HCT116 (cell line): ENCODE results near the gene TOX2. TPM values are rescaled to one million over a fixed set of nuclear protein-coding genes. Genes with fewer than 3 reads are reported as not detected.

Experiments used
- ATAC-seq: fragments of 200-7000 bp; cut with Tn5 transposase; 2 replicates; pipeline ENCODE4 v1.9.1; 2020; ENCODE audit warnings: mild to moderate bottlenecking, moderate library complexity
- BruUV-seq: library from RNA; stranded (reverse); fragments of 400-500 nt; replicated peaks from 2 replicates; lab custom pipeline; 2021; lab: Mats Ljungman, UMichigan
- CTCF ChIA-PET: fragments of 300-600 bp; sonication (Branson Sonifier 250); formaldehyde crosslinking; loops from one replicate; lab custom pipeline; 2021; ENCODE audit warnings: antibody characterized with exemption; lab: Charles Lee
- POLR2A ChIA-PET: fragments of 300-600, 350-600 bp; sonication (Branson Sonifier 250); formaldehyde crosslinking; loops from one replicate; lab custom pipeline; 2021; ENCODE audit warnings: antibody characterized with exemption; lab: Charles Lee
- RAD21 ChIA-PET, 2 experiments: fragments of 300-600 bp; sonication (Branson Sonifier 250); formaldehyde crosslinking; loops; one replicate each; lab custom pipeline; 2023; ENCODE audit warnings: low total read pairs in 2 of 2; ENCODE audit not compliant: uncharacterized antibody in 2 of 2, unreplicated experiment in 2 of 2, low non-redundant PET in 1 of 2; lab: Charles Lee
- DNase-seq: peaks from one replicate; pipeline ENCODE4 v3.0.0-alpha.2; 2010; ENCODE audit warnings: low read depth, low spot score
- H2AFZ ChIP-seq: fragments of 200-600 bp; shearing (Covaris generic), sonication (generic); 2 replicates; pipeline ENCODE4 v1.6.1; 2017; ENCODE audit warnings: low read depth, mixed run types, mixed read lengths, antibody characterized with exemption, low read length; ENCODE audit not compliant: poor library complexity, severe bottlenecking
- H3K27ac ChIP-seq: 2 replicates; pipeline ENCODE4 v1.5.1; 2012; ENCODE audit warnings: low read depth, low read length
- H3K27me3 ChIP-seq: fragments of 200-600 bp; sonication (generic); 2 replicates; pipeline ENCODE4 v1.6.1; 2016; ENCODE audit warnings: mixed run types, low read length, mixed read lengths; ENCODE audit not compliant: insufficient read depth
- H3K36me3 ChIP-seq, 2 experiments: fragments of 200-500 bp in 1 of 2; fragments of 200-600 bp in 1 of 2; sonication (Bioruptor generic) in 1 of 2; sonication (generic) in 1 of 2; 2 replicates each; pipeline versions ENCODE4 v1.5.1 to v1.6.1; 2014 to 2016; ENCODE audit warnings: low read length in 2 of 2, inconsistent platforms in 1 of 2, mixed read lengths in 1 of 2, mixed run types in 1 of 2; ENCODE audit not compliant: insufficient read depth in 2 of 2, control insufficient read depth in 1 of 2
- H3K4me1 ChIP-seq, 2 experiments: fragments of 200-600 bp in 1 of 2; sonication (generic) in 1 of 2; 2 replicates each; pipeline versions ENCODE4 v1.5.1 to v1.6.1; 2012 to 2017; ENCODE audit warnings: low read length in 2 of 2, inconsistent platforms in 1 of 2, mild to moderate bottlenecking in 1 of 2, mixed read lengths in 1 of 2, mixed run types in 1 of 2, moderate library complexity in 1 of 2; ENCODE audit not compliant: insufficient read depth in 2 of 2, control insufficient read depth in 1 of 2
- H3K4me2 ChIP-seq: fragments of 200-600 bp; sonication (generic); 2 replicates; pipeline ENCODE4 v1.6.1; 2017; ENCODE audit warnings: mixed run types, low read length, mixed read lengths
- H3K4me3 ChIP-seq, 2 experiments: fragments of 200-600 bp in 1 of 2; sonication (generic) in 1 of 2; replicated peaks in 1 of 2; 2 replicates each; pipeline ENCODE4 v1.5.1; 2011 to 2016; ENCODE audit warnings: low read length in 2 of 2, control low read depth in 1 of 2, low read depth in 1 of 2, mild to moderate bottlenecking in 1 of 2, mixed read lengths in 1 of 2, mixed run types in 1 of 2
- H3K79me2 ChIP-seq: fragments of 200-600 bp; sonication (generic); 2 replicates; pipeline ENCODE4 v1.6.1; 2017; ENCODE audit warnings: mild to moderate bottlenecking, mixed run types, low read length, moderate library complexity, mixed read lengths; ENCODE audit not compliant: insufficient read depth
- H3K9ac ChIP-seq: fragments of 200-600 bp; sonication (generic); 2 replicates; pipeline ENCODE4 v1.6.1; 2016; ENCODE audit warnings: low read length, mixed read lengths
- H3K9me2 ChIP-seq: fragments of 200-600 bp; sonication (generic), shearing (Covaris generic); 2 replicates; pipeline ENCODE4 v1.6.1; 2017; ENCODE audit warnings: mixed run types, mild to moderate bottlenecking, moderate library complexity; ENCODE audit not compliant: insufficient read depth
- H3K9me3 ChIP-seq, 2 experiments: fragments of 200-500 bp in 1 of 2; fragments of 200-600 bp in 1 of 2; sonication (Bioruptor generic) in 1 of 2; sonication (generic) in 1 of 2; 2 replicates each; pipeline ENCODE4 v1.6.1; 2014 to 2017; ENCODE audit warnings: low read length in 2 of 2, mixed read lengths in 2 of 2, inconsistent platforms in 1 of 2, low read depth in 1 of 2, mild to moderate bottlenecking in 1 of 2, mixed run types in 1 of 2, moderate library complexity in 1 of 2; ENCODE audit not compliant: control insufficient read depth in 1 of 2, insufficient read depth in 1 of 2
- H4K20me1 ChIP-seq: fragments of 200-600 bp; sonication (generic), shearing (Covaris generic); 2 replicates; pipeline ENCODE4 v1.6.1; 2017; ENCODE audit warnings: mixed run types, mild to moderate bottlenecking, moderate library complexity; ENCODE audit not compliant: insufficient read depth
- EGR1 ChIP-seq: IDR thresholded peaks from 2 replicates; pipeline ENCODE4 v1.6.1; 2012; ENCODE audit warnings: low read depth
- ELF1 ChIP-seq: IDR thresholded peaks from 2 replicates; pipeline ENCODE4 v1.6.1; 2012; ENCODE audit warnings: low read depth, borderline replicate concordance
- EZH2 ChIP-seq: fragments of 200-600 bp; sonication (generic); IDR thresholded peaks from 2 replicates; pipeline ENCODE4 v1.6.1; 2017; ENCODE audit warnings: antibody characterized with exemption, mixed run types
- EZH2phosphoT487 ChIP-seq: fragments of 200-600 bp; IDR thresholded peaks from 2 replicates; pipeline ENCODE4 v1.6.1; 2018; ENCODE audit warnings: antibody characterized with exemption, borderline replicate concordance
- FOSL1 ChIP-seq: IDR thresholded peaks from 2 replicates; pipeline ENCODE4 v1.6.1; 2012; ENCODE audit warnings: low read depth
- JUND ChIP-seq: IDR thresholded peaks from 2 replicates; pipeline ENCODE4 v1.6.1; 2012
- MAX ChIP-seq: IDR thresholded peaks from 2 replicates; pipeline ENCODE4 v1.6.1; 2012
- POLR2A ChIP-seq: IDR thresholded peaks from 2 replicates; pipeline ENCODE4 v1.7.0; 2011; ENCODE audit warnings: borderline replicate concordance; ENCODE audit not compliant: insufficient read depth, insufficient read length; ENCODE audit errors: extremely low read depth
- POLR2AphosphoS5 ChIP-seq: IDR thresholded peaks from 2 replicates; pipeline ENCODE4 v1.6.1; 2011; ENCODE audit warnings: mild to moderate bottlenecking, low read depth, low read length, moderate library complexity
- RAD21 ChIP-seq: IDR thresholded peaks from 2 replicates; pipeline ENCODE4 v1.6.1; 2012; ENCODE audit warnings: low read depth, mild to moderate bottlenecking
- SIN3A ChIP-seq: IDR thresholded peaks from 2 replicates; pipeline ENCODE4 v1.6.1; 2012; ENCODE audit warnings: low read depth
- SP1 ChIP-seq: IDR thresholded peaks from 2 replicates; pipeline ENCODE4 v1.6.1; 2012; ENCODE audit warnings: low read depth
- SRF ChIP-seq: IDR thresholded peaks from 2 replicates; pipeline ENCODE4 v1.6.1; 2012; ENCODE audit warnings: low read depth
- YY1 ChIP-seq: IDR thresholded peaks from 2 replicates; pipeline ENCODE4 v1.6.1; 2011; ENCODE audit warnings: low read length, low read depth, moderate library complexity, mild to moderate bottlenecking; ENCODE audit not compliant: insufficient replicate concordance; ENCODE audit errors: extremely low read depth
- ZNF274 ChIP-seq: fragments of 200-500 bp; sonication (Bioruptor generic); IDR thresholded peaks from 2 replicates; pipeline ENCODE4 v1.6.1; 2014; ENCODE audit warnings: mild to moderate bottlenecking, low read depth, low read length, inconsistent platforms
- intact Hi-C: fragments of 100-400 bp; cut with micrococcal nuclease; formaldehyde crosslinking; loops from 2 replicates; pipeline ENCODE4 v1.10.0; 2022
- total RNA-seq: library from RNA; stranded (reverse); gene quantifications from one replicate; pipeline ENCODE4 v1.2.1, GENCODE V29; 2021; ENCODE audit not compliant: unreplicated experiment
- TF ChIP-seq, protein P1 (sequence below): IDR thresholded peaks from 2 replicates; pipeline ENCODE4 v1.6.1; 2012; ENCODE audit warnings: low read depth

The TOX2 gene
- total RNA-seq, 1 experiment from 2014 or later, result 39.6 TPM

GRCh38 chr20:44115181-44115580 lies 200.5 kb downstream of the TOX2 start:
- intact Hi-C loops, result loop anchor here (5.0 kb wide), 2 partner anchors 272 to 347 kb away; no protein-coding TSS in a partner anchor
- H3K27me3 ChIP-seq, result no peaks in the 10 kb centered on the region
- H3K9me2 ChIP-seq, result no peaks in the 10 kb centered on the region
- no peaks in the 10 kb centered on the region for H3K36me3 ChIP-seq
- DNase-seq (no peak), ATAC-seq (no peak)
- H3K27ac ChIP-seq, result no peak overlapping the region
- no peak overlapping the region for H3K4me3 ChIP-seq
- peaks cover 3 to 4% of the 10 kb centered on the region in 2 experiments; a peak in 2 of 4 replicates for H3K4me1 ChIP-seq
- H3K9ac ChIP-seq, result no peak overlapping the region
- no peak overlapping the region for H3K4me2 ChIP-seq
- BruUV-seq, result no TSS peak
- H4K20me1 ChIP-seq, result no peaks in the 10 kb centered on the region
- TF ChIP-seq EGR1 (no peak), SP1 (no peak), EZH2phosphoT487 (no peak), FOSL1 (no peak), SIN3A (no peak)
- ChIA-PET CTCF (interaction anchor here (2.6 kb wide), 1 partner anchor 75 kb away, joined by 16 read pairs; no protein-coding TSS in a partner anchor), POLR2A (no interaction called here), RAD21 (interaction anchor here in 1 of 2 experiments (0.9 kb wide), 1 partner anchor 76 kb away, joined by 6 read pairs; no protein-coding TSS in a partner anchor)
- no peak overlapping the region for H2AFZ ChIP-seq
- H3K9me3 ChIP-seq, result no peaks in the 10 kb centered on the region
- H3K79me2 ChIP-seq, result no peaks in the 10 kb centered on the region

DNA sequence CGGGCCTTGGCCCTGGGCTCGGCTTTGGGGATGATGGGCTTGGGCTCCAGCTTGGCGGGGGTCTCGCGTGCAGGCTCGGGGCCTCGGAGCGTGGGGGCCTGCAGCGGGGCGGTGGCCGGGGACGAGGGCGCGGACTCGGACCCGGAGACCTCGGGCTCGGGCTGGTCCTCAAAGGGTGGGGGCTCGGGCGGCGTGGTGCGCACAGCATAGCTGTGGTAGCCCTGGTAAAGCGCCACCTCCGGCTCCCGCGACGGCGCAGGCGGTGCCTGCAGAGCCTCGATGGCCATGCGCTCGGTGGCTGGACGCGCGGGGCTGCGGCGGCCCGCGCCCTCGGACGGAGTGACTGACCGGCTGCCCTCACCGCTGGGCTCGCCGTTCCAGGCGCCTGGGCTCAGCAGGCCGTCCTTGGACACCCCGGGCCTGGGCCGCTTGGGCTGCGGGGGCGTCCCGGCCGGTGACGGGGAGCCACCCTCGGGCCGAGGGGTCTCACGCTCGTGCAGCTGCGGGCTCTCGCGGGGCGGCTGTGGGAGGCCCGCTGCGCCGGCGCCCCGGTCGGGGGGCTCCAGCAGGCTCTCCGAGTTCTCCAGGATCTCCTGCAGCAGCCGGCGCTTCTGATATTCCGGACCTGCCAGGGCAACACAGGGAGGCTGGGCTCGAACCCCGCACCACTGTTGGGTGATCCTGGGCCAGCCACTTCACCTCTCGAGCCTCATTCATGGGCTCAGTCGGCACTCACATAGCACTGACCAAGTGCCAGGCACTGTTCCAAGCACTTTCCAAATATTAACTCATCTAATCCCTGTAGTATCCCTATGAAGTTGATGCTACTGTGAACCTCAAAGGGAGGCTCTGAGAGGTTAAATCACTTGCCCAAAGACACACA lies 201.4 kb downstream of the TOX2 start:
- no TSS peak for BruUV-seq
- ATAC-seq (peak; percentile 33), DNase-seq (no peak)
- Histone ChIP-seq H3K9me2 (no peaks in the 10 kb centered on the region), H4K20me1 (no peaks in the 10 kb centered on the region), H2AFZ (peak overlapping the region; percentile 84), H3K9me3 (no peaks in the 10 kb centered on the region), H3K36me3 (no peaks in the 10 kb centered on the region), H3K9ac (no peak overlapping the region), H3K4me3 (no peak overlapping the region), H3K4me1 (peaks cover 3 to 4% of the 10 kb centered on the region in 2 experiments; a peak in 2 of 4 replicates), H3K27ac (no peak overlapping the region), H3K27me3 (no peaks in the 10 kb centered on the region), H3K79me2 (no peaks in the 10 kb centered on the region), H3K4me2 (peak overlapping the region; percentile 48)
- intact Hi-C loops, result loop anchor here (1.0 to 5.0 kb wide), 4 partner anchors 74 to 346 kb away; partner anchors contain the start of gene FITM2
- RAD21 ChIA-PET, result interaction anchor here (0.5 to 1.9 kb wide), 6 partner anchors 72 to 576 kb away, joined by 3 to 24 read pairs (median 6); partner anchors contain the start of gene JPH2 (in 1 of the 2)
- POLR2A ChIA-PET, result interaction anchor here (0.7 to 1.3 kb wide), 3 partner anchors 72 to 74 kb away, joined by 3 to 7 read pairs (median 4); no protein-coding TSS in a partner anchor
- CTCF ChIA-PET, result interaction anchor here (0.6 to 6.2 kb wide), 25 partner anchors 9 to 602 kb away, joined by 3 to 197 read pairs (median 4); partner anchors contain the start of gene FITM2
- TF ChIP-seq EGR1 (no peak), ELF1 (no peak), RAD21 (no peak), JUND (no peak), ZNF274 (no peak), SP1 (no peak), SRF (no peak), YY1 (no peak), POLR2AphosphoS5 (no peak), MAX (no peak), SIN3A (no peak), EZH2 (no peak), POLR2A (no peak)
- TF ChIP-seq, protein P1, sequence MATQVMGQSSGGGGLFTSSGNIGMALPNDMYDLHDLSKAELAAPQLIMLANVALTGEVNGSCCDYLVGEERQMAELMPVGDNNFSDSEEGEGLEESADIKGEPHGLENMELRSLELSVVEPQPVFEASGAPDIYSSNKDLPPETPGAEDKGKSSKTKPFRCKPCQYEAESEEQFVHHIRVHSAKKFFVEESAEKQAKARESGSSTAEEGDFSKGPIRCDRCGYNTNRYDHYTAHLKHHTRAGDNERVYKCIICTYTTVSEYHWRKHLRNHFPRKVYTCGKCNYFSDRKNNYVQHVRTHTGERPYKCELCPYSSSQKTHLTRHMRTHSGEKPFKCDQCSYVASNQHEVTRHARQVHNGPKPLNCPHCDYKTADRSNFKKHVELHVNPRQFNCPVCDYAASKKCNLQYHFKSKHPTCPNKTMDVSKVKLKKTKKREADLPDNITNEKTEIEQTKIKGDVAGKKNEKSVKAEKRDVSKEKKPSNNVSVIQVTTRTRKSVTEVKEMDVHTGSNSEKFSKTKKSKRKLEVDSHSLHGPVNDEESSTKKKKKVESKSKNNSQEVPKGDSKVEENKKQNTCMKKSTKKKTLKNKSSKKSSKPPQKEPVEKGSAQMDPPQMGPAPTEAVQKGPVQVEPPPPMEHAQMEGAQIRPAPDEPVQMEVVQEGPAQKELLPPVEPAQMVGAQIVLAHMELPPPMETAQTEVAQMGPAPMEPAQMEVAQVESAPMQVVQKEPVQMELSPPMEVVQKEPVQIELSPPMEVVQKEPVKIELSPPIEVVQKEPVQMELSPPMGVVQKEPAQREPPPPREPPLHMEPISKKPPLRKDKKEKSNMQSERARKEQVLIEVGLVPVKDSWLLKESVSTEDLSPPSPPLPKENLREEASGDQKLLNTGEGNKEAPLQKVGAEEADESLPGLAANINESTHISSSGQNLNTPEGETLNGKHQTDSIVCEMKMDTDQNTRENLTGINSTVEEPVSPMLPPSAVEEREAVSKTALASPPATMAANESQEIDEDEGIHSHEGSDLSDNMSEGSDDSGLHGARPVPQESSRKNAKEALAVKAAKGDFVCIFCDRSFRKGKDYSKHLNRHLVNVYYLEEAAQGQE, result no peak
